Activated CD4-positive, alpha-beta T cell treated with anti-CD3 and anti-CD28 coated beads, Interleukin-2, Interleukin-4, amounts not matched to agents 100 ng/mL and 50 ng/mL, durations not matched to agents 16 hours and 8 hours (primary cell): ENCODE results near the gene LRRC4.

Experiments
- DNase-seq: peaks from one replicate; pipeline ENCODE4 v3.0.0-alpha.2; 2020; ENCODE audit warnings: low spot score

Gene LRRC4

GRCh38 chr7:127979113-127979727 is 52.0 kb downstream of the LRRC4 start:
- no peak for DNase-seq

DNA sequence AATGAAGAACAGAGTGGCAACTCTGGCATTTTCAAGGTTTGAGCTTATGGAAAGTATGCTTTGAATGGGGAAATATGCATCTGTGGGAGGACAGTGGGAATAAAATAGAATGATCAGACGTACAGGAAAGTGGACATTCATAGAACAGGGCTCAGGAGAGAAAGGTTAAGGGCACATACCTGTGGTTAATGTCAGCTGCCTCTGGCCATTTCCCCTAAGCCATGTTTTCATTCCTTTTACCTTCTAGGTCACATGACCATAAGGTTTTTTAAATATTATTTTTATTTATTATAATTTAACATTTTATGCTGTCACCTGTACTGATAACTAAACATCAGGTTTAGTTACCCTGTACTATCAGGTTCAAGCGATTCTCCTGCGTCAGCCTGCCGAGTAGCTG is 52.8 kb downstream of the LRRC4 start:
- no peak for DNase-seq
